GM18867 (cell line): Measurements from ENCODE around the gene MMEL1.
"Not testable (repeated sequence)": the region's sequence is repeated elsewhere in the genome, so short reads cannot be mapped to it uniquely, and the experiment has no call there.

ENCODE experiments used
- ATAC-seq: cut with Tn5 transposase; IDR thresholded peaks from one replicate; pipeline ENCODE4 v1.9.1; 2021; ENCODE audit warnings: mild to moderate bottlenecking, moderate library complexity; ENCODE audit not compliant: unreplicated experiment

MMEL1 gene, protein sequence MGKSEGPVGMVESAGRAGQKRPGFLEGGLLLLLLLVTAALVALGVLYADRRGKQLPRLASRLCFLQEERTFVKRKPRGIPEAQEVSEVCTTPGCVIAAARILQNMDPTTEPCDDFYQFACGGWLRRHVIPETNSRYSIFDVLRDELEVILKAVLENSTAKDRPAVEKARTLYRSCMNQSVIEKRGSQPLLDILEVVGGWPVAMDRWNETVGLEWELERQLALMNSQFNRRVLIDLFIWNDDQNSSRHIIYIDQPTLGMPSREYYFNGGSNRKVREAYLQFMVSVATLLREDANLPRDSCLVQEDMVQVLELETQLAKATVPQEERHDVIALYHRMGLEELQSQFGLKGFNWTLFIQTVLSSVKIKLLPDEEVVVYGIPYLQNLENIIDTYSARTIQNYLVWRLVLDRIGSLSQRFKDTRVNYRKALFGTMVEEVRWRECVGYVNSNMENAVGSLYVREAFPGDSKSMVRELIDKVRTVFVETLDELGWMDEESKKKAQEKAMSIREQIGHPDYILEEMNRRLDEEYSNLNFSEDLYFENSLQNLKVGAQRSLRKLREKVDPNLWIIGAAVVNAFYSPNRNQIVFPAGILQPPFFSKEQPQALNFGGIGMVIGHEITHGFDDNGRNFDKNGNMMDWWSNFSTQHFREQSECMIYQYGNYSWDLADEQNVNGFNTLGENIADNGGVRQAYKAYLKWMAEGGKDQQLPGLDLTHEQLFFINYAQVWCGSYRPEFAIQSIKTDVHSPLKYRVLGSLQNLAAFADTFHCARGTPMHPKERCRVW

GRCh38 chr1:2632561-2633361, at the start of gene MMEL1:
Gene MMEL1 (minus strand): TSS chr1:2633016. CDS start chr1:2629484, 3,532 bp downstream.
- no peak for ATAC-seq

DNA sequence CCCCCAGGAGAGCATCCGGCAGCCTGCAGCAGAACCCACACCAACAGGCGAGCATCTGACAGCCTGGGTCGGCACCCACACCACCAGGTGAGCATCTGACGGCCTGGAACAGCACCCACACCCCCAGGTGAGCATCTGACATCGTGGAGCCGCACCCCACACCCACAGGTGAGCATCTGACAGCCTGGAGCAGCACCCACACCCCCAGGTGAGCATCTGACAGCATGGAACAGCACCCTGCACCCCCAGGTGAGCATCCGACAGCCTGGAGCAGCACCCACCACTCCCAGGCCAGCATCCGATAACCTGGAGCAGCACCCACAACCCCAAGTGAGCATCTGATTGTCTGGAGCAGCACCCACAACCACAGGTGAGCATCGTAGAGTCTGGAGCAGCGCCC, 43.9 kb upstream of the MMEL1 start:
- not testable (repeated sequence) for ATAC-seq

- not testable (repeated sequence) for ATAC-seq
Measured at GRCh38 chr1:2671656-2672055, 38.8 kb upstream of the MMEL1 start.

DNA sequence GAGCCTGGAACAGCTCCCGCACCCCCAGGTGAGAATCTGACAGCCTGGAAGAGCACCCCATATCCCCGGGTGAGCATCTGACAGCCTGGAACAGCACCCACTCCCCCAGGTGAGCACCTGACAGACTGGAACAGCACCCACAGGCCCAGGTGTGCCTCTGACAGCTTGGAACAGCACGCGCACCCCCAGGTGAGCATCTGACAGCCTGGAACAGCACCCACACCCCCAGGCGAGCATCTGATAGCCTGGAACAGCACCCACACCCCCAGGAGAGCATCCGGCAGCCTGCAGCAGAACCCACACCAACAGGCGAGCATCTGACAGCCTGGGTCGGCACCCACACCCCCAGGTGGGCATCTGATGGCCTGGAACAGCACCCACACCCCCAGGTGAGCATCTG, 27.0 kb upstream of the MMEL1 start:
- not testable (repeated sequence) for ATAC-seq

DNA sequence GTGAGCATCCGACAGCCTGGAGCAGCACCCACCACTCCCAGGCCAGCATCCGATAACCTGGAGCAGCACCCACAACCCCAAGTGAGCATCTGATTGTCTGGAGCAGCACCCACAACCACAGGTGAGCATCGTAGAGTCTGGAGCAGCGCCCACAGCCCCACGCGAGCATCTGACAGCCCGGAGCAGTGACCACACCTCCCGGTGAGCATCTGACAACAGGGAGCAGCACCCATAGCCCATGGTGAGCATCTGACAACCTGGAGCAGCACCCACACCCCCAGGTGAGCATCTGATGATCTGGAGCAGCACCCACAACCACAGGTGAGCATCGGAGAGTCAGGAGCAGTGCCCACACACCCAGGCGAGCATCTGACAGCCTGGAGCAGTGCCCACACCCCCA, 25.1 kb upstream of the MMEL1 start:
- not testable (repeated sequence) for ATAC-seq

DNA sequence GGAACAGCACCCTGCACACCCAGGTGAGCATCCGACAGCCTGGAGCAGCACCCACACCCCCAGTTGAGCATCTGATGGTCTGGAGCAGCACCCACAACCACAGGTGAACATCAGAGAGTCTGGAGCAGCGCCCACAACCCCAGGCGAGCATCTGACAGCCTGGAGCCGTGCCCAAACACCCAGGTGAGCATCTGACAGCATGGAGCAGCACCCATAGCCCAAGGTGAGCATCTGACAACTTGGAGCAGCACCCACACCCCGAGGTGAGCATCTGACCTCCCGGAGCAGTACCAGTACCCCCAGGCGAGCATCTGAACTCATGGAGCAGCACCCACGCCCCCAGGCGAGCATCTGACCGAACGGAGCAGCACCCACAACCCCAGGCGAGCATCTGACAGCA, 24.3 kb upstream of the MMEL1 start:
- ATAC-seq = not testable (repeated sequence)

DNA sequence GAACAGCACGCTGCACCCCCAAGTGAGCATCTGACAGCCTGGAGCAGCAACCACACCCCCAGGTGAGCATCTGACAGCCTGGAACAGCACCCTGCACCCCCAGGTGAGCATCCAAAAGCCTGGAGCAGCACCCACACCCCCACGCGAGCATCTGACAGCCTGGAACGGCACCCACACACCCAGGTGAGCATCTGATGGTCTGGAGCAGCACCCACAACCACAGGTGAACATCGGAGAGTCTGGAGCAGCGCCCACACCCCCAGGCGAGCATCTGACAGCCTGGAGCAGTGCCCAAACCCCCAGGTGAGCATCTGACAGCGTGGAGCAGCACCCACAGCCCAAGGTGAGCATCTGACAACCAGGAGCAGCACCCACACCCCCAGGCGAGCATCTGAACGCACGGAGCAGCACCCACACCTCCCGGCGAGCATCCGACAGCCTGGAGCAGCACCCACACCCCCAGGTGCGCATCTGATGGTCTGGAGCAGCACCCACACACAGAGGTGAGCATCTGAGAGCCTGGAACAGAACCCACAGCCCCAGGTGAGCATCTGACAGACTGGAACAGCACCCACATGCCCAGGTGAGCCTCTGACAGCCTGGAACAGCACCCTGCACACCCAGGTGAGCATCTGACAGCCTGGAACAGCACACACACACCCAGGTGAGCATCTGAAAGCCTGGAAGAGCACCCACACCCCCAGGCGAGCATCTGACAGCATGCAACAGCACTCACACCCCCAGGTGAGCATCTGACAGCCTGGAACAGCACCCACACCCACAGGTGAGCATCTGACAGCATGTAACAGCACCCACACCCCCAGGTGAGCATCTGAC, 23.0 kb upstream of the MMEL1 start:
- ATAC-seq = not testable (repeated sequence)

DNA sequence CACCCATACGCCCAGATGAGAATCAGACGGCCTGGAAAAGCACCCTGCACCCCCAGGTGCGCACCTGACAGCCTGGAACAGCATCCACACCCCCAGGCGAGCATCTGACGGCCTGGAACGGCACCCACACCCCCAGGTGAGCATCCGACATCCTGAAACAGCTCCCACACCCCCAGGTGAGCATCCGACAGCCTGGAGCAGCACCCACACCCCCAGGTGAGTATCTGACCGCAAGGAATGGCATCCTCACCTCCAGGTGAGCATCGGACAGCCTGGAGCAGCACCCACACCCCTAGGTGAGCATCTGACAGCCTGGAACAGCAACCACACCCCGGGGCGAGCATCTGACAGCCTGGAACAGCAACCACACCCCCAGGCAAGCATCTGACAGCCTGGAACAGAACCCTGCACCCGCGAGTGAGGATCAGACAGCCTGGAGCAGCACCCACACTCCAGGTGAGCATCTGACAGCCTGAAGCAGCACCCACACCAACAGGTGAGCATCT, 21.7 kb upstream of the MMEL1 start:
- not testable (repeated sequence) for ATAC-seq

DNA sequence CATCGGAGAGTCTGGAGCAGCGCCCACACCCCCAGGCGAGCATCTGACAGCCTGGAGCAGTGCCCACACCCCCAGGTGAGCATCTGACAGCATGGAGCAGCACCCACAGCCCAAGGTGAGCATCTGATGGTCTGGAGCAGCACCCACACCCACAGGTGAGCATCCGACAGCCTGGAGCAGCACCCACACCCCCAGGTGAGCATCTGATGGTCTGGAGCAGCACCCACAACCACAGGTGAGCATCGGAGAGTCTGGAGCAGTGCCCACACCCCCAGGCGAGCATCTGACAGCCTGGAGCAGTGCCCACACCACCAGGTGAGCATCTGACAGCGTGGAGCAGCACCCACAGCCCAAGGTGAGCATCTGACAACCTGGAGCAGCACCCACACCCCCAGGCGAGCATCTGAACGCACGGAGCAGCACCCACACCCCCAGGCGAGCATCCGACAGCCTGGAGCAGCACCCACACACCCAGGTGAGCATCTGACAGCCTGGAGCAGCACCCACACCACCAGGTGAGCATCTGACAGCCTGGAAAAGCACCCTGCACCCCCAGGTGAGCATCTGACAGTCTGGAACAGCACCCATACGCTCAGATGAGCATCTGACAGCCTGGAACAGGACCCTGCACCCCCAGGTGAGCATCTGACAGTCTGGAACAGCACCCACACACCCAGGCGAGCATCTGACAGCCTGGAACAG, 21.1 kb upstream of the MMEL1 start:
- not testable (repeated sequence) for ATAC-seq

DNA sequence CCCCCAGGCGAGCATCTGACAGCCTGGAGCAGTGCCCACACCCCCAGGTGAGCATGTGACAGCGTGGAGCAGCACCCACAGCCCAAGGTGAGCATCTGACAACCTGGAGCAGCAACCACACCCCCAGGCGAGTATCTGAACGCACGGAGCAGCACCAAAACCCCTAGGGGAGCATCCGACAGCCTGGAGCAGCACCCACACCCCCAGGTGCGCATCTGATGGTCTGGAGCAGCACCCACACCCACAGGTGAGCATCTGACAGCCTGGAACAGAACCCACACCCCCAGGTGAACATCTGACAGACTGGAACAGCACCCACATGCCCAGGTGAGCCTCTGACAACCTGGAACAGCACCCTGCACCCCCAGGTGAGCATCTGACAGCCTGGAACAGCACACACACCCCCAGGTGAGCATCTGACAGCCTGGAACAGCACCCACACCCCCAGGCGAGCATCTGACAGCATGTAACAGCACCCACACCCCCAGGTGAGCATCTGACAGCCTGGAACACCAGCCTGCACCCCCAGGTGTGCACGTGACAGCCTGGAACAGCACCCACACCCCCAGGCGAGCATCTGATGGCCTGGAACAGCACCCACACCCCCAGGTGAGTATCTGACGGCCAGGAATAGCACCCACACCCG, 20.2 kb upstream of the MMEL1 start:
- not testable (repeated sequence) for ATAC-seq

GRCh38 chr1:2652152-2652925, 19.5 kb upstream of the MMEL1 start:
- ATAC-seq = not testable (repeated sequence)

DNA sequence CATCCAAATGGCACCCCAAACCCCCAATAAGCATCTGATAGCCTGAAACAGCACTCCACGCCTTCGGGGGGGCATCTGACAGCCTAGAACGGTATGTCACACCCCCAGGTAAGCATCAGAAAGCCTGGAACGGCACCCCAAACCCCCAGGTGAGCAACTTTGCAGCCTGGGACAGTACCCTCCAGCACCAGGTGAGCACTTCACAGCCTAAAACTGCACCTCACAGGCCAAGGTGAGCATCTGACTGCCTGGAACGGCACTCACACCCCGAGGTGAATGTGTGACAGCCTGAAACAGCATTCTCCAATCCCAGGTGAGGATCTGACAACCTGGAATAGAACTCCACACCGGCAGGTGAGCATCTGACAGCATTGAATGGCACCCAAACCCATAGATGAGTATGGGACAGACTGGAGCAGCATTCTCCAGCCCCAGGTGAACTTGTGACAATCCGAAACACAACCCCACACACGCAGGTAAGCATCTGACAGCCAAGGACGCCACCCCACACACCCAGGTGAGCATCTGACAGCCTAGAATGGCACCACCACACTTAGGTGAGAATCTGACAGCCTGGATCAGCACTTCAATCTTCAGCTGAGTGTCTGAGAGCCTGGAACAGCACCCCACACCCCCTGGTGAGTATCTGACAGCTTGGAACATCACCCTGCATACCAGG, 18.3 kb upstream of the MMEL1 start:
- no peak for ATAC-seq

DNA sequence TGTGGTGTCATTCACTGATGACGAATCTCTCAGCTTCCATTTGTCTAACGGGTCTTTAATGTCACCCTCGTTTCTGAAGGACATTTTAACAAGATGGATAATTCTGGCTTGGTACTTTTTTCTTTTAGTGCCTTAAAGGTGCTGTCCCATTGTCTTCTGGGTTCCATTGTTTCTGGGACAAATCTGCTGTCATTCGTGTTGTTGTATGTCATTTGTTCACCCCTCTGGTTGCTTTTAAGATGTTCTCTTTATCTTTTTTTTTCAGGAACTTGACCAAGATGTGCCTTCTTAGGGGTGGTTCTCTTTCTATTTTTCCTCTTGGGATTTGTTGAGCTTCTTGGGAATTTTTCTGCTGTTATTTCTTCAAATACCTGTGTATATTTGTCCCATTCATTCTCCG, 14.0 kb upstream of the MMEL1 start:
- ATAC-seq = no peak

GRCh38 chr1:2645776-2646175, 13.0 kb upstream of the MMEL1 start:
- ATAC-seq = no peak

GRCh38 chr1:2645143-2645542, 12.3 kb upstream of the MMEL1 start:
- ATAC-seq = no peak

- ATAC-seq = no peak
Measured at GRCh38 chr1:2644591-2645101, 11.8 kb upstream of the MMEL1 start.

GRCh38 chr1:2644171-2644570, 11.4 kb upstream of the MMEL1 start:
- no peak for ATAC-seq
